AG09309 (cell line): ENCODE results near the gene HTR2A.

Source experiments
- DNase-seq: peaks from one replicate; pipeline ENCODE4 v3.0.0-alpha.2; 2010; ENCODE audit warnings: low read depth
- H3K4me3 ChIP-seq: 2 replicates; pipeline ENCODE4 v1.5.1; 2011; ENCODE audit warnings: mild to moderate bottlenecking, low read depth, low read length, moderate library complexity; ENCODE audit not compliant: control insufficient read depth
- TF ChIP-seq, protein P1 (sequence below): IDR thresholded peaks from 2 replicates; pipeline ENCODE4 v1.5.1; 2011; ENCODE audit warnings: mild to moderate bottlenecking, low read depth, low read length, inconsistent platforms; ENCODE audit not compliant: insufficient read depth, control insufficient read depth; ENCODE audit errors: missing control alignments

Gene HTR2A

DNA sequence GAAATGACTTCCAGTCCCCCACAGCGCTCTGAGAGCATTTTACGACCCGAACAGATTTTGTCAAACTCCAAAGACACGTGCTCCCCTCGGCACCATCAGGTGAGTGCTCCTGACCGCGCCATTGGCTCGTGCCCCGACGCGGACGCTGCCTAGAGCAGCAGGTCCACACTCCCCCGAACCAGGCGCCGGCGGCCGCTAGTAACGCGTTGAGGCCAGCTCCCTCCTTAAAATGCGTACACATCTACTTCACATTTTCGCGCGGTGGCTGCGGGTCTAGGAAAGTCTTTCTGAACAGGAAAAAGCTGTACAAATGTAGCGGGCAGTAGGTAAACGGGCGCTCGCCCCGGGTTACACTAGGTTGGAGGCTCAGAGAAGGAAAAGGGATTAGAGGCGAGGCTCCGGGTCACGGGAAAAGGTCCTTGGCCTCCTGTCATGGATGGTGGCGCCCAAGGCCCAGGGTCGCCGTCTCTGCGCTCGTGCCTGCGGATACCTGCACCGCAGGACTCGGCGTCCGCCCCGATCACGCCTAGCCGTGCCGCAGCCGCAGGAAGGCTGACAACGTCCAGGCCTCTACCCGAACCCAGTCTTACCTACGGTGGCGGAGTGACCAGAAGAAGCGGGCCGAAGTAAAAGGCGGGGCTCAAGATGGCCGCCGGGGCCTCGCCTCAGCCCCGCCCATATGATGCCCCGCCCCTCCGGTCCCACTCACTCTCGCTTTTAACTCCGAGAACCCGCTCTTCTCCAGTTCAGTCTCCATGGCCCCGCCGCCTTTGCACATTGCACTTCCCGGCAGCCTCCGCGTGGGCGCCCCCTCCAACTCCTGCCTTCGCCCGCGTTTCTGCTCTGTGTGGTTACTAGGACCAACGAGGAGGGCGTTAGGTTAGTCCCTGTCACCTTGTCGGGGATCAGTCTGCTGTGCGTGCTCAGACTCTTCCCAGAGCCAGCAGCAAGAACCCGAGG, 100.1 kb downstream of the HTR2A start, which contains the start of gene ESD:
TSS of gene ESD (minus strand) at position 647 of the 960 bp plus-strand sequence. CDS start 5,748 bp downstream, outside the sequence.
- peak; percentile 52 for DNase-seq
- TF ChIP-seq, protein P1, sequence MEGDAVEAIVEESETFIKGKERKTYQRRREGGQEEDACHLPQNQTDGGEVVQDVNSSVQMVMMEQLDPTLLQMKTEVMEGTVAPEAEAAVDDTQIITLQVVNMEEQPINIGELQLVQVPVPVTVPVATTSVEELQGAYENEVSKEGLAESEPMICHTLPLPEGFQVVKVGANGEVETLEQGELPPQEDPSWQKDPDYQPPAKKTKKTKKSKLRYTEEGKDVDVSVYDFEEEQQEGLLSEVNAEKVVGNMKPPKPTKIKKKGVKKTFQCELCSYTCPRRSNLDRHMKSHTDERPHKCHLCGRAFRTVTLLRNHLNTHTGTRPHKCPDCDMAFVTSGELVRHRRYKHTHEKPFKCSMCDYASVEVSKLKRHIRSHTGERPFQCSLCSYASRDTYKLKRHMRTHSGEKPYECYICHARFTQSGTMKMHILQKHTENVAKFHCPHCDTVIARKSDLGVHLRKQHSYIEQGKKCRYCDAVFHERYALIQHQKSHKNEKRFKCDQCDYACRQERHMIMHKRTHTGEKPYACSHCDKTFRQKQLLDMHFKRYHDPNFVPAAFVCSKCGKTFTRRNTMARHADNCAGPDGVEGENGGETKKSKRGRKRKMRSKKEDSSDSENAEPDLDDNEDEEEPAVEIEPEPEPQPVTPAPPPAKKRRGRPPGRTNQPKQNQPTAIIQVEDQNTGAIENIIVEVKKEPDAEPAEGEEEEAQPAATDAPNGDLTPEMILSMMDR = no peak
- H3K4me3 ChIP-seq = peak within 1 kb of the TSS; percentile 81

DNA sequence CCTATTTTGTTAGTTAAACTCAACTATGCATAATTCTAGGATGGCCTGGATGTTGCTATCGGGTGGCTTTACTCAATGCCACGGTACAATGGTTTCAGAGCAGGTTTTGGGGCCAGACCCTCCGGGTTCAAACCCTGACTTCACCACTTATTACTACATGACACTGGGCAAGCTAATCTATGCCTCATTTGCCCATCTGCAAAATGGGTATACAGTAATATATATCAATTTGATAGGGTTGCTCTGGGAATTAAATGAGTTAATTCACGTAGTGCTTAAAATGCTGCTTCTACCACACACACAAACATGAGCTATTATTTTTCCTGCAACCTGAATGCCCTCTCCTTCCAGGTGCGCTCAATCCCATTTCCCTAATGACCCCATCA, 100.7 kb downstream of the HTR2A start:
- H3K4me3 ChIP-seq = peak overlapping the region; percentile 81
- TF ChIP-seq, protein P1 = peak; percentile 1
- no peak for DNase-seq

DNA sequence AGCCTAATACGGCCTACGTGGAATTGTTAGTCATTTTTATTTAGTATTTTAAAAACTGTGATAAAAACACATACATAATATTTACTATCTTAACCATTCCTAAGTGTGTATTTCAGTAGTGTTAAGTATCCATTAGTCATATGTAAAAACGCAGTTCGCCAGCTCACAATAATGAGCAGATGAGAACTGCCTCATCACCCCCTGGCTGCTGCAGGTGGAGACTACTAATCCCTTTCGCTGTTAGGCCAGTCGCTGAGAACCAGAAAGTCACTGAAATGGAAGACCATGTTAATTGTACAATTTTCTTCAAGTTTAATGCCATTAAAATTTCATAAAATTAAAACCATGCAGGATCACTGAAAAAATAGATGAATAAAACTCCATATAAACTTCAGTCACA, 101.5 kb downstream of the HTR2A start:
- H3K4me3 ChIP-seq = no peak overlapping the region
- no peak for DNase-seq
- TF ChIP-seq, protein P1 = no peak

DNA sequence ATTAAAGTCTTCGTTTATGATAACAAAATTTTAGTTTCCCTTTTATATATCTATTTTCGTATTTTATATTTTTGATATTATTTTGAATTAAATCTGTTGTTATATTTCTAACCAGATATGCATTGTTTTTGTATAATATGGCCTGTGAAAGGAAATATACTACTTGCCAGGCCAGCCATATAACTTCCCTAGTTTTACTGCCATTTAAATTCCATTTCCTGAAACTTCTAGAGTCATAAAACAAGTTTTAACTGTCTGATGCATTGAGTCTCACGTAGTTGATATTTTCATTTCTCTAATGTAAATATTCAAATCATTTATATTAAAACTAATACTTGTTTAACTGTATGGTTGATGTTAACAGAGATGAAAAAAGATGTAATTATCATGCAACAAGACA, 113.3 kb downstream of the HTR2A start:
- TF ChIP-seq, protein P1 = no peak
- no peak overlapping the region for H3K4me3 ChIP-seq
- DNase-seq = no peak

DNA sequence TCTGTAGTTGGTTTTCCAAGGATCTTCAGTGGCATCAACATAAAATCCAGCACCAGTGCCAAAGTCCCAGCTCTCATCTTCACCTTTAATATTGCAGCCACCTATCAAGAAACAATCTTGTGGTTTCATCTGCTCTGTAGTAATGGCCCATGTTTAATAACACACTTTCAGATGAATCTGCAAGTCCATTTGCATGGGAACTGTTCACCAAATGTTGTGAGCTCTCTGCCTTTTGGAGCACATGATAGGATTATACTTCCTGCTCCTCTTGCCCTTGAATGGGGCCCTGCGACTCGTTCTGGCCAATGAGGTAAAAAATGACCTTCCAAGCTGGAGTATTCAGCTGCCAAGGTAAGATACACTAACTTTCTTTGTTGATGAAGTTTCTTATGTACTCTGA, 114.2 kb downstream of the HTR2A start:
- DNase-seq = no peak
- TF ChIP-seq, protein P1 = no peak
- H3K4me3 ChIP-seq = no peak overlapping the region

DNA sequence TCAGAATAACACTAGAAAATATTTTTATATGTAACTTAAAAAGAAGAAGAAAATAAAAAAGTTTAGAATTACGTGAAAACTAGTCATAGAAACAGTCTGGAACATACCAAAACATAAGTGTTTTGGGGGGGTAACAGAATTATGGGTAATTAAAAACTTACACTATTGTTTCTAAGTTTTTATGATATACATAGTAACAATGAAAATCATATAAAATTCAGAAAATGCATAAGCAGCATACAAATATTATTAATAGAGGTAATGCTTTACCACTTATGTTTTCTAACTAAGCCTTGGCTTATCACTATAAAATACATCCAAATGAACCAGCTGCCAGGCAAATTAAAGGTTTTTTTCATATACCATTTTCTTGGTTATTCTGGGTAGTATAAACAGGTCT, 114.8 kb downstream of the HTR2A start:
- no peak overlapping the region for H3K4me3 ChIP-seq
- DNase-seq = no peak
- TF ChIP-seq, protein P1 = no peak
